Glomerular visceral epithelial cell (primary cell): ENCODE measurements around the gene MCTP1.

Source experiments
- DNase-seq: peaks from one replicate; pipeline ENCODE4 v3.0.0-alpha.2; 2016; ENCODE audit errors: extremely low spot score

Gene MCTP1

GRCh38 chr5:94812232-94812631 is 472.7 kb downstream of the MCTP1 start:
- no peak for DNase-seq

GRCh38 chr5:94811331-94811730 is 473.6 kb downstream of the MCTP1 start:
- no peak for DNase-seq

- no peak for DNase-seq
Measured at GRCh38 chr5:94810877-94811276, 474.0 kb downstream of the MCTP1 start.

GRCh38 chr5:94810281-94810680 is 474.6 kb downstream of the MCTP1 start:
- no peak for DNase-seq

GRCh38 chr5:94808497-94808896 is 476.4 kb downstream of the MCTP1 start:
- no peak for DNase-seq

GRCh38 chr5:94807985-94808384 is 476.9 kb downstream of the MCTP1 start:
- DNase-seq, result no peak

- no peak for DNase-seq
Measured at GRCh38 chr5:94802450-94802849, 482.4 kb downstream of the MCTP1 start.

GRCh38 chr5:94796586-94796985 is 488.3 kb downstream of the MCTP1 start:
- no peak for DNase-seq

- DNase-seq, result no peak
Measured at GRCh38 chr5:94793816-94794198, 491.1 kb downstream of the MCTP1 start.

- peak; percentile 40 for DNase-seq
Measured at GRCh38 chr5:94793113-94793815, 491.6 kb downstream of the MCTP1 start.

- DNase-seq, result no peak
Measured at GRCh38 chr5:94791829-94792228, 493.1 kb downstream of the MCTP1 start.

- DNase-seq, result no peak
Measured at GRCh38 chr5:94788527-94788926, 496.4 kb downstream of the MCTP1 start.

- DNase-seq, result no peak
Measured at GRCh38 chr5:94784536-94785505, 500.1 kb downstream of the MCTP1 start.

- DNase-seq, result no peak
Measured at GRCh38 chr5:94782383-94782782, 502.5 kb downstream of the MCTP1 start.

GRCh38 chr5:94779684-94780083 is 505.2 kb downstream of the MCTP1 start:
- no peak for DNase-seq

GRCh38 chr5:94778732-94779131 is 506.2 kb downstream of the MCTP1 start:
- no peak for DNase-seq

- no peak for DNase-seq
Measured at GRCh38 chr5:94778299-94778698, 506.6 kb downstream of the MCTP1 start.

- no peak for DNase-seq
Measured at GRCh38 chr5:94777056-94777880, 507.6 kb downstream of the MCTP1 start.

- DNase-seq, result no peak
Measured at GRCh38 chr5:94776167-94776566, 508.7 kb downstream of the MCTP1 start.

- DNase-seq, result no peak
Measured at GRCh38 chr5:94775088-94775487, 509.8 kb downstream of the MCTP1 start.

GRCh38 chr5:94771742-94772141 is 513.2 kb downstream of the MCTP1 start:
- DNase-seq, result no peak

- no peak for DNase-seq
Measured at GRCh38 chr5:94769996-94770395, 514.9 kb downstream of the MCTP1 start.
